Panc1 (cell line): ENCODE results near the gene CCDC6. TPM values are rescaled to one million over a fixed set of nuclear protein-coding genes. Genes with fewer than 3 reads are reported as not detected.

Experiments used
- ATAC-seq: fragments of 200-7000 bp; cut with Tn5 transposase; 2 replicates; pipeline ENCODE4 v1.9.1; 2020; ENCODE audit warnings: mild to moderate bottlenecking, moderate library complexity
- BruUV-seq: library from RNA; stranded (reverse); fragments of 400-500 nt; replicated peaks from 2 replicates; lab custom pipeline; 2021; lab: Mats Ljungman, UMichigan
- CTCF ChIA-PET: fragments of 300-600 bp; sonication (Branson Sonifier 250); formaldehyde crosslinking; loops from one replicate; lab custom pipeline; 2022; ENCODE audit warnings: antibody characterized with exemption; lab: Charles Lee
- POLR2A ChIA-PET: fragments of 300-600 bp; sonication (Branson Sonifier 250); formaldehyde crosslinking; loops from one replicate; lab custom pipeline; 2022; ENCODE audit warnings: antibody characterized with exemption; lab: Charles Lee
- DNase-seq: peaks from one replicate; pipeline ENCODE4 v3.0.0-alpha.2; 2010; ENCODE audit warnings: low read depth, low spot score
- H3K27ac ChIP-seq: 2 replicates; pipeline ENCODE4 v1.5.1; 2011; ENCODE audit warnings: mild to moderate bottlenecking, low read length, inconsistent platforms
- H3K27me3 ChIP-seq: fragments of 200-500 bp; sonication (Bioruptor generic); 2 replicates; pipeline ENCODE4 v1.6.0; 2014; ENCODE audit warnings: low read length, inconsistent platforms; ENCODE audit not compliant: control insufficient read depth, insufficient read depth
- H3K36me3 ChIP-seq: fragments of 200-500 bp; sonication (Bioruptor generic); 2 replicates; pipeline ENCODE4 v1.5.1; 2014; ENCODE audit warnings: inconsistent platforms, mild to moderate bottlenecking, low read length, moderate library complexity; ENCODE audit not compliant: control insufficient read depth, insufficient read depth
- H3K4me1 ChIP-seq: 2 replicates; pipeline ENCODE4 v1.5.1; 2011; ENCODE audit warnings: inconsistent platforms, mild to moderate bottlenecking, low read length, moderate library complexity; ENCODE audit not compliant: control insufficient read depth, insufficient read depth
- H3K4me3 ChIP-seq, 2 experiments: 2 replicates each; pipeline ENCODE4 v1.5.1; 2011 to 2012; ENCODE audit warnings: low read depth in 2 of 2, low read length in 2 of 2, mild to moderate bottlenecking in 2 of 2, inconsistent platforms in 1 of 2, moderate library complexity in 1 of 2
- H3K9me3 ChIP-seq: fragments of 200-500 bp; sonication (Bioruptor generic); 2 replicates; pipeline ENCODE4 v1.5.1; 2014; ENCODE audit warnings: low read depth, mild to moderate bottlenecking, inconsistent platforms, low read length, moderate library complexity; ENCODE audit not compliant: control insufficient read depth, insufficient read depth
- POLR2AphosphoS5 ChIP-seq: IDR thresholded peaks from 2 replicates; pipeline ENCODE4 v1.6.1; 2012; ENCODE audit warnings: mild to moderate bottlenecking, low read depth, low read length, moderate library complexity
- SIN3A ChIP-seq: IDR thresholded peaks from 2 replicates; pipeline ENCODE4 v1.6.1; 2012; ENCODE audit warnings: low read depth, mild to moderate bottlenecking, low read length, moderate library complexity, borderline replicate concordance; ENCODE audit not compliant: insufficient read depth
- TCF7L2 ChIP-seq: IDR thresholded peaks from 2 replicates; pipeline ENCODE4 v1.6.1; 2011; ENCODE audit warnings: mild to moderate bottlenecking, low read depth, low read length, inconsistent platforms
- in situ Hi-C: cut with HindIII; loops from 2 replicates; pipeline ENCODE4 v1.10.0; 2016; ENCODE audit warnings: low sequenced_read_pairs, low pct_unique_long_range_greater_than_20kb
- intact Hi-C: fragments of 100-400 bp; cut with micrococcal nuclease; formaldehyde crosslinking; loops from one replicate; pipeline ENCODE4 v1.10.0; 2022; ENCODE audit not compliant: unreplicated experiment
- total RNA-seq: library from RNA; stranded (reverse); gene quantifications from one replicate; pipeline ENCODE4 v1.2.1, GENCODE V29; 2021; ENCODE audit not compliant: unreplicated experiment
- TF ChIP-seq, protein P1 (sequence below): fragments of 450-650 bp; IDR thresholded peaks from 2 replicates; pipeline ENCODE4 v1.5.1; 2017; ENCODE audit warnings: mild to moderate bottlenecking
- TF ChIP-seq, protein P2 (sequence below), 2 experiments: IDR thresholded peaks; 2 replicates each; pipeline ENCODE4 v1.6.1; 2011 to 2012; ENCODE audit warnings: low read depth in 2 of 2, control low read depth in 1 of 2, low read length in 1 of 2, mild to moderate bottlenecking in 1 of 2, moderate library complexity in 1 of 2; ENCODE audit not compliant: insufficient read depth in 1 of 2

The CCDC6 gene
- total RNA-seq, 1 experiment from 2014 or later: 48.7 TPM

DNA sequence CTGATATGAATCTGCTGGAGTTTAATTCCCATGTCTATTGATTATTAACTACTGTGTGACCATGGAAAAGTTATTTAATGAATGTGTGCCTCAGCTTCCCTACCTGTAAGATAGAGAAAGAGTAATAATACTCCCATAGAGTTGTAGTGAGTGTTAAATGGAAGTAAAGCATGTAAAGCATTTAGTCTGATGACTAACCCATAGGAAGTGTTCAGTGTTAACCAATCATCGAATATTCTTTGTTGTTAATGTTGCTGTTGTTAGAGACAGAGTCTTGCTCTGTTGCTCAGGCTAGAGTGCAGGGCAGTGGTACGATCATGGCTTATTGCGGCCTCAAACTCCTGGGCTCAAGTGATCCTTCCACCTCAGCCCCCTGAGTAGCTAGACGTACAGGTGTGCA is 36.2 kb upstream of the CCDC6 start:
- no peaks in the 10 kb centered on the region for H3K9me3 ChIP-seq
- H3K27ac ChIP-seq: no peak overlapping the region
- DNase-seq: no peak
- no peak overlapping the region for H3K4me3 ChIP-seq
- H3K4me1 ChIP-seq: no peaks in the 10 kb centered on the region
- BruUV-seq: no TSS peak
- POLR2A ChIA-PET: no interaction called here
- in situ Hi-C loops: no loop called here
- TF ChIP-seq, protein P1, sequence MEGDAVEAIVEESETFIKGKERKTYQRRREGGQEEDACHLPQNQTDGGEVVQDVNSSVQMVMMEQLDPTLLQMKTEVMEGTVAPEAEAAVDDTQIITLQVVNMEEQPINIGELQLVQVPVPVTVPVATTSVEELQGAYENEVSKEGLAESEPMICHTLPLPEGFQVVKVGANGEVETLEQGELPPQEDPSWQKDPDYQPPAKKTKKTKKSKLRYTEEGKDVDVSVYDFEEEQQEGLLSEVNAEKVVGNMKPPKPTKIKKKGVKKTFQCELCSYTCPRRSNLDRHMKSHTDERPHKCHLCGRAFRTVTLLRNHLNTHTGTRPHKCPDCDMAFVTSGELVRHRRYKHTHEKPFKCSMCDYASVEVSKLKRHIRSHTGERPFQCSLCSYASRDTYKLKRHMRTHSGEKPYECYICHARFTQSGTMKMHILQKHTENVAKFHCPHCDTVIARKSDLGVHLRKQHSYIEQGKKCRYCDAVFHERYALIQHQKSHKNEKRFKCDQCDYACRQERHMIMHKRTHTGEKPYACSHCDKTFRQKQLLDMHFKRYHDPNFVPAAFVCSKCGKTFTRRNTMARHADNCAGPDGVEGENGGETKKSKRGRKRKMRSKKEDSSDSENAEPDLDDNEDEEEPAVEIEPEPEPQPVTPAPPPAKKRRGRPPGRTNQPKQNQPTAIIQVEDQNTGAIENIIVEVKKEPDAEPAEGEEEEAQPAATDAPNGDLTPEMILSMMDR: no peak
- TF ChIP-seq TCF7L2: no peak
- TF ChIP-seq SIN3A: no peak
- TF ChIP-seq, protein P2, sequence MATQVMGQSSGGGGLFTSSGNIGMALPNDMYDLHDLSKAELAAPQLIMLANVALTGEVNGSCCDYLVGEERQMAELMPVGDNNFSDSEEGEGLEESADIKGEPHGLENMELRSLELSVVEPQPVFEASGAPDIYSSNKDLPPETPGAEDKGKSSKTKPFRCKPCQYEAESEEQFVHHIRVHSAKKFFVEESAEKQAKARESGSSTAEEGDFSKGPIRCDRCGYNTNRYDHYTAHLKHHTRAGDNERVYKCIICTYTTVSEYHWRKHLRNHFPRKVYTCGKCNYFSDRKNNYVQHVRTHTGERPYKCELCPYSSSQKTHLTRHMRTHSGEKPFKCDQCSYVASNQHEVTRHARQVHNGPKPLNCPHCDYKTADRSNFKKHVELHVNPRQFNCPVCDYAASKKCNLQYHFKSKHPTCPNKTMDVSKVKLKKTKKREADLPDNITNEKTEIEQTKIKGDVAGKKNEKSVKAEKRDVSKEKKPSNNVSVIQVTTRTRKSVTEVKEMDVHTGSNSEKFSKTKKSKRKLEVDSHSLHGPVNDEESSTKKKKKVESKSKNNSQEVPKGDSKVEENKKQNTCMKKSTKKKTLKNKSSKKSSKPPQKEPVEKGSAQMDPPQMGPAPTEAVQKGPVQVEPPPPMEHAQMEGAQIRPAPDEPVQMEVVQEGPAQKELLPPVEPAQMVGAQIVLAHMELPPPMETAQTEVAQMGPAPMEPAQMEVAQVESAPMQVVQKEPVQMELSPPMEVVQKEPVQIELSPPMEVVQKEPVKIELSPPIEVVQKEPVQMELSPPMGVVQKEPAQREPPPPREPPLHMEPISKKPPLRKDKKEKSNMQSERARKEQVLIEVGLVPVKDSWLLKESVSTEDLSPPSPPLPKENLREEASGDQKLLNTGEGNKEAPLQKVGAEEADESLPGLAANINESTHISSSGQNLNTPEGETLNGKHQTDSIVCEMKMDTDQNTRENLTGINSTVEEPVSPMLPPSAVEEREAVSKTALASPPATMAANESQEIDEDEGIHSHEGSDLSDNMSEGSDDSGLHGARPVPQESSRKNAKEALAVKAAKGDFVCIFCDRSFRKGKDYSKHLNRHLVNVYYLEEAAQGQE (IDR thresholded peaks at IDR 0.05; ENCODE audit: insufficient read depth in 1 of 2, low read depth in 2 of 2, low read length in 1 of 2): no peak
- no peak for TF ChIP-seq POLR2AphosphoS5
- no peaks in the 10 kb centered on the region for H3K27me3 ChIP-seq
- CTCF ChIA-PET: no interaction called here
- no peaks in the 10 kb centered on the region for H3K36me3 ChIP-seq
- intact Hi-C loops: no loop called here
- ATAC-seq: no peak

DNA sequence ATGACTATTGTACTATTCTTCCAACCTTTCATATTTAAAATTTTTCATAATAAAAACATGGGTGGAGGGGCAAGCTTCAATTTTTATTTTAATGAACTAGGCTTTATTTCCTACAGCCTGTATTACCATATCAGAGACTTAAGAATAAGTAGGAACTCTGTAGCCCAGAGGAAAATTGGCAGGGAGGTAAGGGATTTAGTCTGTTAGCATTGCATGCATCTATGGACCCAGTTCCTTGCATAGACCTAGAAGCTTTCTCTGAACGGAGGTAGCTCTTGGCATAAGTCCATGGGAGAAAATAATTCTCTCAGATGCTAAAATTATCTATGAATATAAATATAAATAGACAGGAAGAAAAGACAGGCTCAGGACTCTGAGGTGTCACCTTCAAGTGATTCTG is 31.4 kb upstream of the CCDC6 start:
- H3K27me3 ChIP-seq: peaks cover 6% of the 10 kb centered on the region; the same call in 1 of the 2 replicates
- ATAC-seq (no peak), DNase-seq (no peak)
- intact Hi-C loops (no loop called here), in situ Hi-C loops (no loop called here)
- BruUV-seq: no TSS peak
- no peak overlapping the region for H3K27ac ChIP-seq
- no peak for TF ChIP-seq TCF7L2
- TF ChIP-seq, protein P2 (IDR thresholded peaks at IDR 0.05; ENCODE audit: insufficient read depth in 1 of 2, low read depth in 2 of 2, low read length in 1 of 2): no peak
- TF ChIP-seq, protein P1: no peak
- TF ChIP-seq POLR2AphosphoS5: no peak
- TF ChIP-seq SIN3A: no peak
- POLR2A ChIA-PET: interaction anchor here (0.6 kb wide), 1 partner anchor 1503 kb away, joined by 3 read pairs; no protein-coding TSS in a partner anchor
- no peaks in the 10 kb centered on the region for H3K36me3 ChIP-seq
- H3K9me3 ChIP-seq: no peaks in the 10 kb centered on the region
- H3K4me3 ChIP-seq: no peak overlapping the region
- CTCF ChIA-PET: no interaction called here
- no peaks in the 10 kb centered on the region for H3K4me1 ChIP-seq
